CD14-positive monocyte (primary cell): Measurements from ENCODE around the gene PDXP. TPM values are rescaled to one million over a fixed set of nuclear protein-coding genes. Genes with fewer than 3 reads are reported as not detected.
A peak's percentile ranks its signal among the peaks of the same experiment; 100 is the strongest.

Experiments used
- DNase-seq, 3 donors: peaks; one replicate each; pipeline ENCODE4 v3.0.0-alpha.2; 2011 to 2022
- H2AFZ ChIP-seq: 2 replicates; pipeline ENCODE4 v1.6.0; 2012; ENCODE audit warnings: mild to moderate bottlenecking, low read depth, low read length, inconsistent platforms; ENCODE audit not compliant: insufficient read depth, poor library complexity, severe bottlenecking
- H3K27ac ChIP-seq, 2 donors: 1 replicate in 1 of 2; 2 replicates in 1 of 2; pipeline ENCODE4 v1.5.1; 2012 to 2013; ENCODE audit warnings: low read length in 2 of 2, control low read depth in 1 of 2, inconsistent platforms in 1 of 2, low read depth in 1 of 2, mild to moderate bottlenecking in 1 of 2
- H3K27me3 ChIP-seq, 2 donors: one replicate each; pipeline versions ENCODE4 v1.6.0 to v1.6.1; 2011 to 2013; ENCODE audit warnings: low read length in 2 of 2; ENCODE audit not compliant: control insufficient read depth in 2 of 2, insufficient read depth in 2 of 2
- H3K36me3 ChIP-seq, 2 donors: replicated peaks in 1 of 2; 1 replicate in 1 of 2; 2 replicates in 1 of 2; pipeline versions ENCODE4 v1.5.1 to v1.6.1; 2012 to 2013; ENCODE audit warnings: low read length in 2 of 2, control low read depth in 1 of 2, inconsistent platforms in 1 of 2, mild to moderate bottlenecking in 1 of 2; ENCODE audit not compliant: insufficient read depth in 2 of 2, control insufficient read depth in 1 of 2
- H3K4me1 ChIP-seq, 2 donors: 1 replicate in 1 of 2; 2 replicates in 1 of 2; pipeline versions ENCODE4 v1.5.1 to v1.6.1; 2012 to 2013; ENCODE audit warnings: low read length in 2 of 2, control low read depth in 1 of 2, inconsistent platforms in 1 of 2, mild to moderate bottlenecking in 1 of 2, moderate library complexity in 1 of 2; ENCODE audit not compliant: insufficient read depth in 2 of 2, control insufficient read depth in 1 of 2
- H3K4me2 ChIP-seq: replicated peaks from 2 replicates; pipeline ENCODE3; 2012; ENCODE audit warnings: low read length, moderate library complexity, mild to moderate bottlenecking; ENCODE audit not compliant: poor library complexity, severe bottlenecking; ENCODE audit errors: extremely low read depth
- H3K4me3 ChIP-seq, 3 experiments: fragments of 200-600 bp in 1 of 3; sonication (generic) in 1 of 3; replicated peaks in 1 of 3; 1 replicate in 2 of 3; 2 replicates in 1 of 3; pipeline ENCODE4 v1.5.1; 2011 to 2013; ENCODE audit warnings: low read length in 3 of 3, mild to moderate bottlenecking in 3 of 3, control low read depth in 2 of 3, low read depth in 2 of 3, inconsistent platforms in 1 of 3, moderate library complexity in 1 of 3
- H3K79me2 ChIP-seq: 2 replicates; pipeline ENCODE4 v1.6.0; 2012; ENCODE audit warnings: mild to moderate bottlenecking, control low read depth, inconsistent platforms, low read length, moderate library complexity; ENCODE audit not compliant: insufficient read depth
- H3K9ac ChIP-seq: 2 replicates; pipeline ENCODE4 v1.6.0; 2017; ENCODE audit warnings: low read length, mild to moderate bottlenecking; ENCODE audit not compliant: insufficient read depth, poor library complexity, severe bottlenecking
- H3K9me3 ChIP-seq, 2 donors: replicated peaks in 1 of 2; 1 replicate in 1 of 2; 2 replicates in 1 of 2; pipeline versions ENCODE4 v1.5.1 to v1.6.1; 2012 to 2013; ENCODE audit warnings: low read length in 2 of 2, control low read depth in 1 of 2; ENCODE audit not compliant: control insufficient read depth in 1 of 2, insufficient read depth in 1 of 2
- H4K20me1 ChIP-seq: 2 replicates; pipeline ENCODE4 v1.6.0; 2012; ENCODE audit warnings: mild to moderate bottlenecking, low read length, control low read depth, moderate library complexity; ENCODE audit not compliant: insufficient read depth
- H3K27ac Mint-ChIP-seq, 7 donors: one replicate each; pipeline ENCODE4 v1.8.0; 2020; ENCODE audit warnings: mild to moderate bottlenecking in 7 of 7, mixed read lengths in 7 of 7, moderate library complexity in 6 of 7, inconsistent platforms in 2 of 7
- H3K27me3 Mint-ChIP-seq, 3 donors: one replicate each; pipeline ENCODE4 v1.8.0; 2021 to 2022; ENCODE audit warnings: low read depth in 3 of 3, mild to moderate bottlenecking in 3 of 3, mixed read lengths in 3 of 3, moderate library complexity in 3 of 3, inconsistent platforms in 1 of 3
- H3K36me3 Mint-ChIP-seq, 2 donors: one replicate each; pipeline ENCODE4 v1.8.0; 2020; ENCODE audit warnings: mixed read lengths in 2 of 2, inconsistent platforms in 1 of 2, mild to moderate bottlenecking in 1 of 2
- H3K4me1 Mint-ChIP-seq: one replicate; pipeline ENCODE4 v1.8.0; 2020; ENCODE audit warnings: mild to moderate bottlenecking, mixed read lengths
- H3K4me3 Mint-ChIP-seq, 2 donors: one replicate each; pipeline ENCODE4 v1.8.0; 2020; ENCODE audit warnings: mild to moderate bottlenecking in 2 of 2, mixed read lengths in 2 of 2, moderate library complexity in 1 of 2
- H3K9me3 Mint-ChIP-seq, 7 donors: one replicate each; pipeline ENCODE4 v1.8.0; 2020 to 2022; ENCODE audit warnings: mixed read lengths in 7 of 7, mild to moderate bottlenecking in 6 of 7, moderate library complexity in 6 of 7, inconsistent platforms in 2 of 7
- CTCF ChIP-seq: fragments of 200-600 bp; IDR thresholded peaks from one replicate; pipeline ENCODE4 v1.8.0; 2022; ENCODE audit warnings: antibody characterized with exemption, mild to moderate bottlenecking
- WGBS: methylation state at CpG from one replicate; pipeline ENCODE4 v1.1.5; 2013; ENCODE audit warnings: missing lambda C conversion rate; ENCODE audit not compliant: insufficient coverage; 5-methylcytosine and 5-hydroxymethylcytosine counted together
- intact Hi-C, 2 donors: fragments of 100-400 bp; cut with micrococcal nuclease; formaldehyde crosslinking; loops; one replicate each; pipeline versions ENCODE4 v1.15.0 to v1.15.1; 2023
- polyA plus RNA-seq, 3 donors: library from polyadenylated mRNA; depleted of rRNA in 1 of 3; unstranded in 2 of 3; stranded (reverse) in 1 of 3; fragments of 300-500 nt in 2 of 3; fragments of >200 nt in 1 of 3; fragmentation: Illumina TruSeq in 2 of 3; gene quantifications; 1 replicate in 2 of 3; 2 replicates in 1 of 3; pipeline ENCODE4 v1.2.3, GENCODE V29; 2012 to 2021

The PDXP gene
- polyA plus RNA-seq, 3 donors, result 1.0 to 4.7 (median 4.3) TPM

- Histone ChIP-seq H3K4me1 (peaks cover 47 to 51% of the 10 kb centered on the region in 2 donors), H3K4me2 (no peak overlapping the region), H3K27me3 (no peaks in the 10 kb centered on the region), H3K79me2 (peaks cover 41% of the 10 kb centered on the region), H3K36me3 (peaks cover 18 to 22% of the 10 kb centered on the region in 2 donors), H2AFZ (no peak overlapping the region), H4K20me1 (peaks cover 52% of the 10 kb centered on the region), H3K4me3 (no peak overlapping the region), H3K27ac (peak overlapping the region in 1 of 2 donors; percentile 20), H3K9ac (no peak overlapping the region), H3K9me3 (no peaks in the 10 kb centered on the region)
- no peak overlapping the region for H3K4me3 Mint-ChIP-seq
- TF ChIP-seq CTCF, result no peak
- intact Hi-C loops, result loop anchor here (2.0 to 10.0 kb wide), 4 partner anchors 37 to 165 kb away; partner anchors contain the start of genes ANKRD54 (in 1 of the 2), EIF3L (in 1 of the 2) and GCAT (in 1 of the 2)
- no peaks in the 10 kb centered on the region for H3K9me3 Mint-ChIP-seq
- 100% methylated on average over 3 of the region's 8 CpGs for WGBS
- peak overlapping the region in 4 of 7 donors; percentile 32 to 60 (median 58) for H3K27ac Mint-ChIP-seq
- H3K36me3 Mint-ChIP-seq, result peaks cover 13 to 33% of the 10 kb centered on the region in 2 donors
- DNase-seq, result no peak
- no peaks in the 10 kb centered on the region for H3K27me3 Mint-ChIP-seq
- peaks cover 29% of the 10 kb centered on the region for H3K4me1 Mint-ChIP-seq
Measured at GRCh38 chr22:37679670-37680069, 21.1 kb downstream of the PDXP start.

DNA sequence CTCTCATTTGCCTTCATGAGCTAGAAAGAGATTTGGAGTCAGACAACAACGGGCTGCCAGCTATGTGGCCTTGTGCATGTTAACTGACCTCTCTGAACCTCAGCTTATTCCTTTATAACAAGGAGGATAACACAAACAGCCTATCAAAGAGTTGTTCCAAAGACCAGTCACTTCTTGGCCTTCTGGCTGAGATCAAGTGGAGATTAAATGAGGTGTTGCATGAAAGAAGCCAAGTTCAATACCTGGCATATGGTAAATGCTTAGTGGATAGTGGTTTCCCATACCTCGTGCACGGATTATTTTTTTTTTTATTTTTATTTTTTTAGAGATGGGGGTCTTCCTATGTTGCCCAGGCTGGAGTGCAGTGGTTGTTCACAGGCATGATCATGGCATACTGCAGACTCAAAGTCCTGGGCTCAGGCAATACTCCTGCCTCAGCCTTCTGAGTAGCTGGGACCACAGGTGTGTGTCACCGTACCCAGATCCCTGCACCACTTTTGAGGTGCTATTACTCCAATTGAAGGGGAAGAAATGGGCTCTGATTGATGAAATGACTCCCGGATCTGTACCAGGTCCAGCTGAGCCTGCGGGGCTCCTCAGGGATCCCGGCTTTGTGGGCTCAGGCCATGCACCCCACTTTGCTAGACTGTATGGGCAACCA, 21.8 kb downstream of the PDXP start:
- no peak for TF ChIP-seq CTCF
- peaks cover 24% of the 10 kb centered on the region for H3K4me1 Mint-ChIP-seq
- H3K4me3 ChIP-seq, result no peak overlapping the region
- 96% methylated on average over 4 of the region's 7 CpGs for WGBS
- H3K79me2 ChIP-seq, result peaks cover 35% of the 10 kb centered on the region
- H3K27ac ChIP-seq, result peak overlapping the region in 1 of 2 donors; percentile 20
- H3K36me3 ChIP-seq, result peaks cover 18 to 22% of the 10 kb centered on the region in 2 donors
- H3K27me3 ChIP-seq, result no peaks in the 10 kb centered on the region
- no peaks in the 10 kb centered on the region for H3K27me3 Mint-ChIP-seq
- no peak overlapping the region for H3K9ac ChIP-seq
- intact Hi-C loops, result loop anchor here in 1 of 2 donors (2.0 to 10.0 kb wide), 2 partner anchors 38 to 124 kb away; partner anchors contain the start of gene GCAT
- H3K4me2 ChIP-seq, result no peak overlapping the region
- peaks cover 13 to 33% of the 10 kb centered on the region in 2 donors for H3K36me3 Mint-ChIP-seq
- no peak overlapping the region for H3K4me3 Mint-ChIP-seq
- DNase-seq, result no peak
- H3K27ac Mint-ChIP-seq, result peak overlapping the region in 2 of 7 donors; percentile 60 to 63
- H3K9me3 Mint-ChIP-seq, result no peaks in the 10 kb centered on the region
- no peaks in the 10 kb centered on the region for H3K9me3 ChIP-seq
- peaks cover 52% of the 10 kb centered on the region for H4K20me1 ChIP-seq
- H3K4me1 ChIP-seq, result peaks cover 40 to 45% of the 10 kb centered on the region in 2 donors
- no peak overlapping the region for H2AFZ ChIP-seq
